DOHH2 (cell line): ENCODE measurements around the gene PSMC4.

Experiments
- H3F3A ChIP-seq: fragments of 200-600 bp; sonication (generic), shearing (Covaris generic); 2 replicates; pipeline ENCODE4 v1.6.0; 2016; ENCODE audit warnings: antibody characterized with exemption, mild to moderate bottlenecking; ENCODE audit not compliant: control insufficient read depth, insufficient read depth
- H3K27ac ChIP-seq: fragments of 200-600 bp; sonication (generic); 2 replicates; pipeline ENCODE4 v1.5.1; 2014; ENCODE audit warnings: low read depth, mild to moderate bottlenecking, low read length, moderate library complexity
- H3K27me3 ChIP-seq: fragments of 200-600 bp; sonication (generic); 2 replicates; pipeline ENCODE4 v1.6.1; 2014; ENCODE audit warnings: mild to moderate bottlenecking, low read length, mixed read lengths; ENCODE audit not compliant: control insufficient read depth
- H3K36me3 ChIP-seq: fragments of 200-600 bp; sonication (generic); 2 replicates; pipeline ENCODE4 v1.6.1; 2014; ENCODE audit warnings: mild to moderate bottlenecking, low read length, moderate library complexity, mixed read lengths; ENCODE audit not compliant: control insufficient read depth
- H3K4me1 ChIP-seq: fragments of 200-600 bp; sonication (generic); 2 replicates; pipeline ENCODE4 v1.6.1; 2014; ENCODE audit warnings: mild to moderate bottlenecking, low read length, mixed read lengths; ENCODE audit not compliant: control insufficient read depth
- H3K4me2 ChIP-seq: fragments of 200-600 bp; sonication (generic); 2 replicates; pipeline ENCODE4 v1.6.0; 2014; ENCODE audit warnings: mild to moderate bottlenecking, low read length, moderate library complexity
- H3K4me3 ChIP-seq: fragments of 200-600 bp; sonication (generic); 2 replicates; pipeline ENCODE4 v1.5.1; 2014; ENCODE audit warnings: mild to moderate bottlenecking, low read length, mixed read lengths
- H3K79me2 ChIP-seq: fragments of 200-600 bp; sonication (generic); 2 replicates; pipeline ENCODE4 v1.6.1; 2014; ENCODE audit warnings: mild to moderate bottlenecking, low read length, mixed read lengths; ENCODE audit not compliant: control insufficient read depth
- H3K9me2 ChIP-seq: fragments of 200-600 bp; sonication (generic); replicated peaks from 2 replicates; pipeline ENCODE4 v1.6.1; 2014; ENCODE audit warnings: mild to moderate bottlenecking, low read length, mixed read lengths; ENCODE audit not compliant: control insufficient read depth
- H3K9me3 ChIP-seq: fragments of 200-600 bp; sonication (generic); 2 replicates; pipeline ENCODE4 v1.6.1; 2014; ENCODE audit warnings: antibody characterized with exemption, low read length, mixed read lengths; ENCODE audit not compliant: control insufficient read depth, insufficient read depth
- H4K20me1 ChIP-seq: fragments of 200-600 bp; sonication (generic); 2 replicates; pipeline ENCODE4 v1.6.0; 2014; ENCODE audit warnings: low read depth, mild to moderate bottlenecking, antibody characterized with exemption, low read length, moderate library complexity; ENCODE audit not compliant: control insufficient read depth, insufficient read depth
- EZH2phosphoT487 ChIP-seq: fragments of 200-600 bp; sonication (generic); IDR thresholded peaks from 2 replicates; pipeline ENCODE4 v1.6.1; 2017; ENCODE audit warnings: borderline replicate concordance, mild to moderate bottlenecking, antibody characterized with exemption, low read length, moderate library complexity, mixed read lengths
- TF ChIP-seq, protein P1 (sequence below): fragments of 200-600 bp; sonication (generic); IDR thresholded peaks from one replicate; pipeline ENCODE4 v1.5.1; 2014; ENCODE audit warnings: antibody characterized with exemption, mild to moderate bottlenecking, low read depth, low read length; ENCODE audit not compliant: poor library complexity, severe bottlenecking

Gene PSMC4

DNA sequence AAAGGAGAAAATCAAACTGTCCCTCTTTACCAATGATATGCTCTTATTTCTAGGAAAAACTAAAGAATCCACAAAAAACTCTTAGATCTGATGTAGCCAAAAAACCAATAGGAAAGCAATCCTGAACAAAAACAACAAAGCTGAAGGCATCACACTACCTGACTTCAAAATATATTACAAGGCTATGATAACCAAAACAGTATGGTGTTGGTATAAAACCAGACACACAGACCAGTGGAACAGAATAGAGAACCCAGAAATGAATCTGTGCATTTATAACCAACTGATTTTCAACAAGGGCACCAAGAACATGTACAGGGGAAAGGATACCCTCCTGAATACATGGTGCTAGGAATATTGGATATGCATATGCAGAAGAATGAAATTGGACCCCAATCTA lies 16.2 kb downstream of the PSMC4 start:
- Histone ChIP-seq H3K79me2 (peaks cover 89% of the 10 kb centered on the region), H3K9me2 (no peaks in the 10 kb centered on the region), H3K27me3 (no peaks in the 10 kb centered on the region), H3K4me3 (no peak overlapping the region), H4K20me1 (no peaks in the 10 kb centered on the region), H3K9me3 (peaks cover 37% of the 10 kb centered on the region), H3F3A (peaks cover 17% of the 10 kb centered on the region), H3K4me2 (no peak overlapping the region), H3K4me1 (no peaks in the 10 kb centered on the region), H3K27ac (no peak overlapping the region), H3K36me3 (peaks cover 42% of the 10 kb centered on the region)
- TF ChIP-seq, protein P1, sequence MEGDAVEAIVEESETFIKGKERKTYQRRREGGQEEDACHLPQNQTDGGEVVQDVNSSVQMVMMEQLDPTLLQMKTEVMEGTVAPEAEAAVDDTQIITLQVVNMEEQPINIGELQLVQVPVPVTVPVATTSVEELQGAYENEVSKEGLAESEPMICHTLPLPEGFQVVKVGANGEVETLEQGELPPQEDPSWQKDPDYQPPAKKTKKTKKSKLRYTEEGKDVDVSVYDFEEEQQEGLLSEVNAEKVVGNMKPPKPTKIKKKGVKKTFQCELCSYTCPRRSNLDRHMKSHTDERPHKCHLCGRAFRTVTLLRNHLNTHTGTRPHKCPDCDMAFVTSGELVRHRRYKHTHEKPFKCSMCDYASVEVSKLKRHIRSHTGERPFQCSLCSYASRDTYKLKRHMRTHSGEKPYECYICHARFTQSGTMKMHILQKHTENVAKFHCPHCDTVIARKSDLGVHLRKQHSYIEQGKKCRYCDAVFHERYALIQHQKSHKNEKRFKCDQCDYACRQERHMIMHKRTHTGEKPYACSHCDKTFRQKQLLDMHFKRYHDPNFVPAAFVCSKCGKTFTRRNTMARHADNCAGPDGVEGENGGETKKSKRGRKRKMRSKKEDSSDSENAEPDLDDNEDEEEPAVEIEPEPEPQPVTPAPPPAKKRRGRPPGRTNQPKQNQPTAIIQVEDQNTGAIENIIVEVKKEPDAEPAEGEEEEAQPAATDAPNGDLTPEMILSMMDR: no peak
- no peak for TF ChIP-seq EZH2phosphoT487

GRCh38 chr19:39987596-39987995 lies 16.6 kb downstream of the PSMC4 start:
- Histone ChIP-seq H3K27me3 (no peaks in the 10 kb centered on the region), H3K9me2 (no peaks in the 10 kb centered on the region), H3K9me3 (peaks cover 37% of the 10 kb centered on the region), H3K4me3 (no peak overlapping the region), H3K36me3 (peaks cover 37% of the 10 kb centered on the region), H4K20me1 (no peaks in the 10 kb centered on the region), H3K27ac (no peak overlapping the region), H3K79me2 (peaks cover 89% of the 10 kb centered on the region), H3K4me1 (no peaks in the 10 kb centered on the region), H3F3A (peaks cover 17% of the 10 kb centered on the region), H3K4me2 (no peak overlapping the region)
- TF ChIP-seq, protein P1: no peak
- no peak for TF ChIP-seq EZH2phosphoT487

GRCh38 chr19:39993605-39994004 lies 22.6 kb downstream of the PSMC4 start:
- TF ChIP-seq, protein P1: no peak
- no peak for TF ChIP-seq EZH2phosphoT487
- H3K36me3 ChIP-seq: peaks cover 25% of the 10 kb centered on the region
- H3K27ac ChIP-seq: no peak overlapping the region
- peaks cover 17% of the 10 kb centered on the region; the same call in 1 of the 2 replicates for H3K9me3 ChIP-seq
- H3K9me2 ChIP-seq: no peaks in the 10 kb centered on the region
- H3K4me1 ChIP-seq: peaks cover 14% of the 10 kb centered on the region
- H4K20me1 ChIP-seq: no peaks in the 10 kb centered on the region
- 0 out of 2 replicates have a peak, but pooled peaks cover 2% of the 10 kb centered on the region for H3F3A ChIP-seq
- no peaks in the 10 kb centered on the region for H3K27me3 ChIP-seq
- no peak overlapping the region for H3K4me2 ChIP-seq
- peaks cover 88% of the 10 kb centered on the region for H3K79me2 ChIP-seq
- no peak overlapping the region for H3K4me3 ChIP-seq
